H1 (cell line): Measurements from ENCODE around the gene ARHGAP26.
"Not testable (repeated sequence)": the region's sequence is repeated elsewhere in the genome, so short reads cannot be mapped to it uniquely, and the experiment has no call there.

Experiments
- BCL11A ChIP-seq, 2 experiments: IDR thresholded peaks; one replicate each; pipeline ENCODE4 v1.6.1; 2011; ENCODE audit warnings: low read depth in 2 of 2, low read length in 2 of 2, mild to moderate bottlenecking in 2 of 2
- CHD2 ChIP-seq: IDR thresholded peaks from 2 replicates; pipeline ENCODE4 v1.6.1; 2012; ENCODE audit warnings: low read length, improper control_type of control experiment
- CTCF ChIP-seq, 3 experiments: IDR thresholded peaks; 1 replicate in 2 of 3; 2 replicates in 1 of 3; pipeline versions ENCODE4 v1.5.1 to v1.6.1; 2011; ENCODE audit warnings: low read length in 3 of 3, mild to moderate bottlenecking in 3 of 3, inconsistent platforms in 2 of 3, low read depth in 1 of 3, moderate library complexity in 1 of 3; ENCODE audit not compliant: insufficient read depth in 1 of 3; ENCODE audit errors: control extremely low read depth in 1 of 3
- EP300 ChIP-seq, 2 experiments: IDR thresholded peaks; 1 replicate in 1 of 2; 2 replicates in 1 of 2; pipeline ENCODE4 v1.6.1; 2011 to 2012; ENCODE audit warnings: low read depth in 2 of 2, low read length in 2 of 2, mild to moderate bottlenecking in 2 of 2, borderline replicate concordance in 1 of 2, inconsistent platforms in 1 of 2, moderate library complexity in 1 of 2
- FOSL1 ChIP-seq: IDR thresholded peaks from 2 replicates; pipeline ENCODE4 v1.6.1; 2011; ENCODE audit warnings: mild to moderate bottlenecking, low read depth, low read length, moderate library complexity; ENCODE audit not compliant: insufficient read depth
- MAX ChIP-seq: IDR thresholded peaks from 2 replicates; pipeline ENCODE4 v1.6.1; 2012; ENCODE audit warnings: inconsistent platforms
- NRF1 ChIP-seq: IDR thresholded peaks from 2 replicates; pipeline ENCODE4 v1.6.1; 2011; ENCODE audit warnings: mild to moderate bottlenecking, low read depth, low read length, improper control_type of control experiment
- POLR2A ChIP-seq, 2 experiments: IDR thresholded peaks; 1 replicate in 1 of 2; 2 replicates in 1 of 2; pipeline ENCODE4 v1.6.1; 2011; ENCODE audit warnings: low read depth in 2 of 2, low read length in 2 of 2, mild to moderate bottlenecking in 2 of 2; ENCODE audit errors: control extremely low read depth in 1 of 2
- SAP30 ChIP-seq: fragments of 300-600 bp; sonication (generic); IDR thresholded peaks from 2 replicates; pipeline ENCODE4 v1.7.1; 2012; ENCODE audit warnings: low read length, moderate library complexity, mild to moderate bottlenecking, inconsistent platforms; ENCODE audit not compliant: insufficient read depth, insufficient replicate concordance
- SP2 ChIP-seq: IDR thresholded peaks from 2 replicates; pipeline ENCODE4 v1.6.1; 2012; ENCODE audit warnings: mild to moderate bottlenecking, low read length, inconsistent platforms
- SRF ChIP-seq: IDR thresholded peaks from 2 replicates; pipeline ENCODE4 v1.6.1; 2011; ENCODE audit warnings: mild to moderate bottlenecking, low read depth, low read length, moderate library complexity
- TEAD4 ChIP-seq: IDR thresholded peaks from 2 replicates; pipeline ENCODE4 v1.6.1; 2012; ENCODE audit warnings: low read depth, low read length, inconsistent platforms, mixed read lengths

GRCh38 chr5:142928999-142929398 lies 158.8 kb downstream of the ARHGAP26 start:
- not testable (repeated sequence) for TF ChIP-seq POLR2A (IDR thresholded peaks at IDR 0.05; ENCODE audit: control extremely low read depth in 1 of 2, low read depth in 2 of 2, low read length in 2 of 2); NRF1; EP300 (IDR thresholded peaks at IDR 0.05; ENCODE audit: borderline replicate concordance in 1 of 2, low read depth in 2 of 2, low read length in 2 of 2); SAP30; BCL11A (IDR thresholded peaks at IDR 0.05; ENCODE audit: low read depth in 2 of 2, low read length in 2 of 2); SRF; FOSL1; TEAD4; CTCF (IDR thresholded peaks at IDR 0.05; ENCODE audit: control extremely low read depth in 1 of 3, insufficient read depth in 1 of 3, low read depth in 1 of 3, low read length in 3 of 3); SP2; CHD2; MAX
